ENCODE results near the gene COL5A3.
A peak's percentile ranks its signal among the peaks of the same experiment; 100 is the strongest.
"Not testable (repeated sequence)": the region's sequence is repeated elsewhere in the genome, so short reads cannot be mapped to it uniquely, and the experiment has no call there.

COL5A3 gene

GRCh38 chr19:9969688-9969975 is 40.7 kb downstream of the COL5A3 start:
- no peak for DNase-seq

- no peak for DNase-seq
Observed at GRCh38 chr19:9968820-9969687, 41.2 kb downstream of the COL5A3 start.

DNA sequence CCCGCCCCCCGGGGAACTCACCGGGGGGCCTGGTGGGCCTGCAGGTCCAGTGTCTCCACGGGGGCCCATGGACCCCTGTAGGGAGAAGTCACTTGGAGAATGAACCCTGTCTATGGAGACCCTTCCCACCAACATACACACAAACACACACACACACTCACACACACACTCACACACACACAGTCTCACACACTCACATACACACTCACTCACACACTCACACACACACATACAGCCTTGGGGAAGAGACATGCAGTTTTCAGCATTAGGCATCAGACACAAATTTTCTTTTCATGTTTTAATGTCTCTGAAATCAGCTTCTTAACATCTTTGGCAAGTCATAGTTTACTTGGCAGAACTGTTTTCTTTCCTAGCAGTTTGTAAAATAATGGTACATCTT is 43.0 kb downstream of the COL5A3 start:
- DNase-seq = no peak

- DNase-seq = no peak
Observed at GRCh38 chr19:9966448-9966847, 43.9 kb downstream of the COL5A3 start.

GRCh38 chr19:9966024-9966423 is 44.3 kb downstream of the COL5A3 start:
- DNase-seq = no peak

GRCh38 chr19:9962623-9963290 is 47.5 kb downstream of the COL5A3 start:
- DNase-seq = no peak

DNA sequence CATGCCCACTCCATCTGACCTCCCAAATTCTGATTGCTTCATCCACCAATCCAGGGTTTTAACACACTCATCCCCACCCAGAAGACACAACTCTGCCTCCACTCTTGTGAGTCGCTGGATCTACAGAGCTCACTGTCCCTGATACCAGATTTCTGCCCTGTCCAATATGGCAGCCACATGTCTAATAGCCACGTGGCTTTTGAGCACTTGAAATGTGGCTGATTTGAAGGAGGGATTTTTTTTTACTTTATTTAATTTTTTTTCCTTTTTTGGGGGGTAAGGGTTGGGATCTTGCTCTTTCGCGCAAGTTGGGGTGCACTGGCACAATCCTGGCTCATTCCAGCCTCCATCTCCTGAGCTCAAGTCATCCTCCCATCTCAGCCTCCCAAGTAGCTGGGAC is 49.2 kb downstream of the COL5A3 start:
- DNase-seq = no peak

DNA sequence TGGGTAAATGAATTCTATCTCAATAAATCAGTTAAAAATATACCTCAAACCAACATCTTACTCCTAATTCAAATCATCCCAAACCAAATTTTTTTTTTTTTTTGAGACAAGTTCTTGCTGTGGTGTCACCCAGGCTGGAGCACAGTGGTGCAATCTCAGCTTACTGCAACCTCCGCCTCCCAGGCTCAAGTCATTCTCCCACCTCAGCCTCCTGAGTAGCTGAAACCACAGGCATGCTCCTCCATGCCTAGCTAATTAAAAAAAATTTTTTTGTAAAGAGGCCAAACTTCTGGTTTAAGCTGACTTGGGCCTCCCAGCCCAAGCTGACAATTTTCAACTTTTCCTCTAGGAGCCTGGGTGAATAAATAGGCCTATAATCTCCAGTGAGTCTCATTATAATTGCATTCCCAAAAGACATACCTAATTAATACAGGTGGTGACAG is 51.9 kb downstream of the COL5A3 start:
- no peak for DNase-seq

DNA sequence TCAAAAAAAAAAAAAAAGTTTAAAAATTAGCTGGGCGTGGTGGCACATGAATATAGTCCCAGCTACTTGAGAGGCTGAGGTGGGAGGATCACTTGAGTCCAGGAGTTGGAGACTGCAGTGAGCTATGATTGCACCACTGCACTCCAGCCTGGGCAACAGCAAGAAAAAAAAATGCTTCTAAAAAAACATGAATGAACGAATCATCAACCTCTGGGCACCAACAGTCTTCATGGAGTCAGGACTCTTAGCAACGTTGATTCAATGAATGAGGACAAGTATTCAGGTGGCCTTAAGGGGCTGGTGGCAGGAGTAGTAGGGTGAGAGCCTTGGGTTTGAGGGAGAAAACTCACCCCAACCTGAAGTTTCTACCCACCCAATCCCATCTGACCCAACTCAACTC is 53.3 kb downstream of the COL5A3 start:
- DNase-seq = no peak

DNA sequence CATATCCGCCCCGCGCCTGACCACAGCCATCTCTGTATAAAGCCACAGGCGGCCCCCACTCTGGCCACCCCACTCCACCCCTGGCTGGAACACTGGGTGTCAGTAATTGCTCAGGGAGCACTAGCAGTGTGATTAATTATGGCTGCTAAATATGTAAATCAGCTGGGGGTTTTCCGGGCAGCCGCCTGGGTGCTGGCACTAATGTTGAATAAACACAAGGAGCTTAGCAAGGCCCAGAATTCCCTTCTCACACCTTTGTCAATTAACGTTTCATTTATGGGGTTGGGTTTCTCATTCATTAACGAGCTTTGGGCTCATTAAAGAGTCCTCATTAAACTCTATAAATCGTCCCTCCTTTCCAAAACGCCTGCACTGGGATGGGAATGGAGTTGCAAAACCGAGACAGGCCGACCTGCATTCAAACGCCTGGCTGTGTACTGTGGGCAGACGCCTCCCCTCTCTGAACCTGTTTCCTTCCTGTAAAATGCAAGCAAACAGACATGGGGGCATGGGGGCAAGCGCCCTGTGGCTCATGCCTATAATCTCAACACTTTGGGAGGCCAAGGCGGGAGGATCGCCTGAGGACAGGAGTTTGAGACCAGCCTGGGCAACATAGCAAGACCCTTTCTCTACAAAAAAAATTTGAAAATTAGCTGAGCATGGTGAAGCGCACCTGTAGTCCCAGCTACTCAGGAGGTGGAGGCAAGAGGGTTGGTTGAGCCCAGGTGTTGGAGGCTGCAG is 56.3 kb downstream of the COL5A3 start:
- DNase-seq = no peak

- DNase-seq = no peak
Observed at GRCh38 chr19:9952276-9952675, 58.0 kb downstream of the COL5A3 start.

- DNase-seq = no peak
Observed at GRCh38 chr19:9947441-9947840, 62.9 kb downstream of the COL5A3 start.

DNA sequence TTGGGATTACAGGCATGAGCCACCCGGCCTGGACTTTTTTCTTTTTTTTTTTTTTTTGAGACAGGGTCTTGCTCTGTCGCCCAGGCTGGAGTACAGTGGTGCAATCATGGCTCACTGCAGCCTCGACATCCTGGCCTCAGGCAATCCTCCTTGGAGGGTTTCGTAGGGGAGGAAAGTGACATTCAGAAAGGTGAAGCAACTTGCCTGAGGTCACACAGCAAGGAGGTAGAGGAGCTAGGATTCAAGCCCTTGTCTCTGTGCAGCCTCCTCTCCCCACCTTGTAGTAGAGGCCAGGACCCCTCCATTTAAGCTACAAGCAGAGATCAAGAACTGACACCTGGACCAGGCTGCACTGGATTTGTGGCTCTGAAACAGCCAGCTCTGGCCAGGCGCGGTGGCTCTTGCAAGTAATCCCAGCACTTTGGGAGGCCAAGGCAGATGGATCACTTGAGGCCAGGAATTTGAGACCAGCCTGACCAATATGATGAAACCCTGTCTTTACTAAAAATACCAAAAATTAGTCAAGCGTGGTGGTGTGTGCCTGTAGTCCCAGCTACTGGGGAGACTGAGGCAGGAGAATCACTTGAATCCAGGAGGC is 63.7 kb downstream of the COL5A3 start:
- DNase-seq = not testable (repeated sequence)

GRCh38 chr19:9945319-9945966 is 64.9 kb downstream of the COL5A3 start:
- DNase-seq = no peak

GRCh38 chr19:9943744-9944143 is 66.6 kb downstream of the COL5A3 start:
- DNase-seq = no peak

- DNase-seq = no peak
Observed at GRCh38 chr19:9941671-9942070, 68.6 kb downstream of the COL5A3 start.

- DNase-seq = no peak
Observed at GRCh38 chr19:9941231-9941630, 69.1 kb downstream of the COL5A3 start.

DNA sequence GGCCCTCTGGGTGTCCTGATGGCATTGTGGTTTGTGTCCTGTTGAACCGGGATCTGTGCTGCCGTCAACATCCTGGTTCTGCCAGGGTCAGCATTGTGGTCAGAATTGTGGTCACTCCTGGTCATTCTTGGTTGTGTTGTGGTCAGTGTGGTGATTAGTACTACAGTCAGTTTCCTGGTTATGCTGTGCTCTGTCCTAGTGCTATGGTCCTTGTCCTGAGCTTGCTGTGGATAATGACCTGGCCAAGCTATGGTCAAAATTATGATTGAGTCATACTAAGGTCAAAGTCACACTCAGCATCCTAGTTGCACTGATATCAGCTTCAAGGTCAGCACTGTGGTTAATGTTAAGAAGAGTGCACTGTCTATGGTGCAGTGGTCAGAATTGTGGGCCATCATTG is 69.5 kb downstream of the COL5A3 start:
- DNase-seq = no peak

GRCh38 chr19:9939301-9939913 is 70.9 kb downstream of the COL5A3 start:
- DNase-seq = no peak

DNA sequence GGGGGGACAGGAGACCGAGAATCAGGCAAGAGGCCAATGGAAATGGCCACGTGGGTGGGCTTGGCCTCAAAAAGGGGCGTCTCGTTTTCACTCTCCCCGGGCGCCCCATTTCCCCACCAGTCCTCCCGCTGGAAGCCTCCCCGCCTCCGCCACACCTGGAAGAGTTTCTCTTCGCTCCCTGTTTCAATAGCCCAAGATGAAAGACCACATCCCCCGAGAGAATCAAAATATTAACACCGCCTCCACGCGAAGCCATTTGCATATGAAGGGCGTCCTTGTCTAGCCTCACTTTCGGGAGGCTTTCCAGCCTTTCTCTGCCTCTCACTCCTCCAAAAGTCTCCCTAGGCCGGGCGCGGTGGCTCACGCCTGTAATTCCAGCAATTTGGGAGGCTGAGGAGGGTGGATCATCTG is 73.3 kb downstream of the COL5A3 start:
- no peak for DNase-seq

DNA sequence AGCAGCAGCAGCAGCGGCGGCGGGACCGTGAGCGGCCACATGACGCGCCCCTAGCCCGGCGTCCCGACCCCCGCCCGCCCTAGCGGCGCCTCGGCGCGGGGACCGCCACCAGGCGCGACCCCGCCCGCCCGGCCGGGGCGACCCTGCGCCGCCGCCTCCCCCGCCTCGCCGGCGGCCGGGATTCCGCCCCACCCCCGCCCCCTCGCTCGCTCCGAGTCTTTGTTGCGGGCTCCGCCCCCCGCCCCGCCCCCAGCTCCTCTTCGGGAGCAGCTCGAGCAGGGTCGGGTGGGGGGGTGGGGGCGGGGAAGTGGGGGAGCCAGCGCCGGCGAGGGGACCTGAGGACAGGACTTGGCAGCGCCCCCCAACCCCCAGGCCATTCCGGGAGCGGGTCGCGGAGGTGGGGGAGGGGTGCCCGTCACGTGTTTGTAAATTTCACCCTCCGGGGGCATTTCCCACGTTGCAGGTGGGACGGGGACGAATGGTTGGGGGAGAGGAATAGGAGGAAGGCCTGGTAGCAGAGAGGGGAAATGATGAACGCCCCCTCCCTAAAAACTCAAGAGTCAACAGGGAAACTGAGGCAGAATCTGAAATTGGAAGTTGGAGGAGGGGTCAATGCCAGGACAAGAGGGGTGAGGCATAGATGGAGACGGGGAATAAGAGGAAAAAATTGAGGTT is 73.8 kb downstream of the COL5A3 start, which contains the start of gene OLFM2:
Gene OLFM2, minus strand, starts transcription at position 190 of the 675 bp plus-strand sequence. Its CDS starts 149 bp downstream, at position 41.
- peak; percentile 39 for DNase-seq
